Type B pancreatic cell (in vitro differentiated cells): ENCODE results near the gene PGM2L1. TPM values are rescaled to one million over a fixed set of nuclear protein-coding genes. Genes with fewer than 3 reads are reported as not detected.
"Not testable (repeated sequence)": the region's sequence is repeated elsewhere in the genome, so short reads cannot be mapped to it uniquely, and the experiment has no call there.

ENCODE experiments used
- DNase-seq: peaks from one replicate; pipeline ENCODE4 v3.0.0; 2021; ENCODE audit warnings: mixed read lengths; ENCODE audit not compliant: unreplicated experiment; ENCODE audit errors: extremely low spot score
- H3K27ac Mint-ChIP-seq: 2 replicates; pipeline ENCODE4 v1.8.0; 2021; ENCODE audit warnings: mild to moderate bottlenecking, mixed read lengths
- H3K27me3 Mint-ChIP-seq: 2 replicates; pipeline ENCODE4 v1.8.0; 2021; ENCODE audit warnings: mixed read lengths
- H3K36me3 Mint-ChIP-seq: 2 replicates; pipeline ENCODE4 v1.8.0; 2021; ENCODE audit warnings: mixed read lengths
- H3K4me1 Mint-ChIP-seq: one replicate; pipeline ENCODE4 v1.8.0; 2021; ENCODE audit warnings: mixed read lengths; ENCODE audit not compliant: unreplicated experiment
- H3K4me3 Mint-ChIP-seq: 2 replicates; pipeline ENCODE4 v1.8.0; 2021; ENCODE audit warnings: mild to moderate bottlenecking, mixed read lengths
- H3K9me3 Mint-ChIP-seq: 2 replicates; pipeline ENCODE4 v1.8.0; 2021; ENCODE audit warnings: mixed read lengths
- total RNA-seq: library from RNA; stranded (reverse); gene quantifications from 2 replicates; pipeline ENCODE4 v1.2.1, GENCODE V29; 2021; ENCODE audit warnings: low replicate concordance
- TF ChIP-seq, protein P1 (sequence below): fragments of 200-600 bp; sonication (generic); conservative IDR thresholded peaks from 2 replicates; pipeline ENCODE4 v1.5.0; 2021; ENCODE audit warnings: antibody characterized with exemption, mild to moderate bottlenecking

The PGM2L1 gene
- total RNA-seq, 1 donor from 2014 or later, result 10.3 TPM

GRCh38 chr11:74332291-74332690, 65.9 kb downstream of the PGM2L1 start:
- no peak overlapping the region for H3K27ac Mint-ChIP-seq
- no peak for DNase-seq
- H3K4me3 Mint-ChIP-seq, result no peak overlapping the region
- H3K27me3 Mint-ChIP-seq, result no peaks in the 10 kb centered on the region
- no peaks in the 10 kb centered on the region for H3K9me3 Mint-ChIP-seq
- TF ChIP-seq, protein P1, sequence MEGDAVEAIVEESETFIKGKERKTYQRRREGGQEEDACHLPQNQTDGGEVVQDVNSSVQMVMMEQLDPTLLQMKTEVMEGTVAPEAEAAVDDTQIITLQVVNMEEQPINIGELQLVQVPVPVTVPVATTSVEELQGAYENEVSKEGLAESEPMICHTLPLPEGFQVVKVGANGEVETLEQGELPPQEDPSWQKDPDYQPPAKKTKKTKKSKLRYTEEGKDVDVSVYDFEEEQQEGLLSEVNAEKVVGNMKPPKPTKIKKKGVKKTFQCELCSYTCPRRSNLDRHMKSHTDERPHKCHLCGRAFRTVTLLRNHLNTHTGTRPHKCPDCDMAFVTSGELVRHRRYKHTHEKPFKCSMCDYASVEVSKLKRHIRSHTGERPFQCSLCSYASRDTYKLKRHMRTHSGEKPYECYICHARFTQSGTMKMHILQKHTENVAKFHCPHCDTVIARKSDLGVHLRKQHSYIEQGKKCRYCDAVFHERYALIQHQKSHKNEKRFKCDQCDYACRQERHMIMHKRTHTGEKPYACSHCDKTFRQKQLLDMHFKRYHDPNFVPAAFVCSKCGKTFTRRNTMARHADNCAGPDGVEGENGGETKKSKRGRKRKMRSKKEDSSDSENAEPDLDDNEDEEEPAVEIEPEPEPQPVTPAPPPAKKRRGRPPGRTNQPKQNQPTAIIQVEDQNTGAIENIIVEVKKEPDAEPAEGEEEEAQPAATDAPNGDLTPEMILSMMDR, result no peak
- peaks cover 4% of the 10 kb centered on the region for H3K36me3 Mint-ChIP-seq
- no peaks in the 10 kb centered on the region for H3K4me1 Mint-ChIP-seq

DNA sequence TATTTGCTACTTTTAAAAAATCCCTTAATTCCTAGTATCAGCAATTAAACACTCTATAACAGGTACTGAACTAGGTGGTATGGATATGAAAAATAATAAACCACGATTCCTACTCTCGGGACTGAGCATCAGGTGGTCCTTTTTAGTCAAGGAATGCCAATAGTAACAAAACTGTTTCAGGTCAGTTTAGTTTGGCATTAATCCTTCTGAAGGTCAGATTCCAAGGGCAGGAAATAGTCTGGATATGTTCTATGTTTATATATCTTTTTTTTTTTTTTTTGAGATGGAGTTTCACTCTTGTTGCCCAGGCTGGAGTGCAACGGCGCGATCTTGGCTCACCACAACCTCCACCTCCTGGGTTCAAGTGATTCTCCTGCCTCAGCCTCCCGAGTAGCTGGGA, 67.2 kb downstream of the PGM2L1 start:
- H3K9me3 Mint-ChIP-seq, H3K27me3 Mint-ChIP-seq, H3K4me3 Mint-ChIP-seq, H3K4me1 Mint-ChIP-seq, DNase-seq, H3K27ac Mint-ChIP-seq, H3K36me3 Mint-ChIP-seq: not testable (repeated sequence)

DNA sequence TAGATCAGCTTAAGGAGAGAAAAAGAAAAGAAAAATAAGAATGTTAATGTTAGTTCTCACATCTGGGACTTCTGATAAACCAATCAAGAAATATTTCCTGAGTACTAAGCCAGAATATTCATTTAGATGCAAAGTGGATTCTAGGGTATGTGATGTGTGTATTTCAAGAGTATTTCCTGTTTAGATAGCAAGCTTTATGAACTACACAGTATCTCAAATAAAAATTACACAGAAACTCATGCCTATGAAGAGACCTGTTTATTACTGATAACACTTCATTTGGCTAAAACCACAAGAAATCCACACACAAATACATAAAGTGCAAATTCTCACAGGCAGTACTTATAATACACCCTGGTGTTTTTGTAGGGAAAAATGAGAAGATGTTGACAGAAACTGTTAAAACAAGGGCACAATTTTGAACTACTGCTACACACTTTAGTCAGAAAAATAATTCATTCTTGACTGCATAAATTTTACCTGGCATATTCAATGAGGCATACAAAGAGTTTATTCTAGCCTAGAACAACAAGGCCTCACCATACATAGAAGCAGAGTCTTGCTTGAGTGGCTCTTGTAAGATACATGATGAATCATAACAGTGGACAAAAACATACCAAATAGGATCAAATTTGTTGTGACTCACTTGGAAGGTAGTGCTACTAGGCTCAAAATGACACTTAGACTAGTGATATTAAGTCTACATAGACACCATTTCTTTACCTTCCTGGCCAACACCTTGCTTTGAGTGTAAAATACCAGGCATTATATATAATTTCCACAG, 68.0 kb downstream of the PGM2L1 start:
- no peaks in the 10 kb centered on the region for H3K27me3 Mint-ChIP-seq
- TF ChIP-seq, protein P1, result no peak
- no peak overlapping the region for H3K4me3 Mint-ChIP-seq
- H3K9me3 Mint-ChIP-seq, result no peaks in the 10 kb centered on the region
- H3K36me3 Mint-ChIP-seq, result no peaks in the 10 kb centered on the region
- no peak overlapping the region for H3K27ac Mint-ChIP-seq
- H3K4me1 Mint-ChIP-seq, result peaks cover 7% of the 10 kb centered on the region
- no peak for DNase-seq

DNA sequence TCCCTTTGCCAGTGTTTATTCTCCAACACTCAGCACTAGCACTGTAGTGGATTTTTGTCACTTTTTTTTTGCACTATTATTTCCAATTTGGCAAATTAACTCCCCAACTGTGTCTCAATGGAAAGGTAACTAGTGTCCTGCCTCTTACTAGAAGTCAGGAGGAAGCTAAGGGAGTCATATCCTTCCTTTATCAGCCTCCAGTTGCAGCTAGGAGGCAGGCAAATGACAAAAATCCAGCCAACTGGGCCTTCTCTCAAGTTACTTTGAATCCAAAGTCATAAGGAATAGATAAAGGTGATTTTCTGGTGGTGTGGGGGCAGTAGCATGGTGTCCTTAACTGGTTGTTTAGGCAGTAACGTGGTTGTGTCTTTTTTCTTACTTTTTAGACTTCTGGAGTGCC, 71.2 kb downstream of the PGM2L1 start:
- no peak for DNase-seq
- H3K9me3 Mint-ChIP-seq, result no peaks in the 10 kb centered on the region
- TF ChIP-seq, protein P1, result no peak
- H3K27ac Mint-ChIP-seq, result no peak overlapping the region
- no peak overlapping the region for H3K4me3 Mint-ChIP-seq
- peaks cover 7% of the 10 kb centered on the region for H3K4me1 Mint-ChIP-seq
- H3K36me3 Mint-ChIP-seq, result no peaks in the 10 kb centered on the region
- H3K27me3 Mint-ChIP-seq, result peaks cover 1% of the 10 kb centered on the region

- Mint-ChIP-seq H3K4me3 (no peak overlapping the region), H3K9me3 (no peaks in the 10 kb centered on the region), H3K27me3 (peaks cover 5% of the 10 kb centered on the region), H3K4me1 (peaks cover 7% of the 10 kb centered on the region), H3K27ac (no peak overlapping the region), H3K36me3 (no peaks in the 10 kb centered on the region)
- TF ChIP-seq, protein P1, result no peak
- no peak for DNase-seq
Measured at GRCh38 chr11:74326665-74327064, 71.6 kb downstream of the PGM2L1 start.

DNA sequence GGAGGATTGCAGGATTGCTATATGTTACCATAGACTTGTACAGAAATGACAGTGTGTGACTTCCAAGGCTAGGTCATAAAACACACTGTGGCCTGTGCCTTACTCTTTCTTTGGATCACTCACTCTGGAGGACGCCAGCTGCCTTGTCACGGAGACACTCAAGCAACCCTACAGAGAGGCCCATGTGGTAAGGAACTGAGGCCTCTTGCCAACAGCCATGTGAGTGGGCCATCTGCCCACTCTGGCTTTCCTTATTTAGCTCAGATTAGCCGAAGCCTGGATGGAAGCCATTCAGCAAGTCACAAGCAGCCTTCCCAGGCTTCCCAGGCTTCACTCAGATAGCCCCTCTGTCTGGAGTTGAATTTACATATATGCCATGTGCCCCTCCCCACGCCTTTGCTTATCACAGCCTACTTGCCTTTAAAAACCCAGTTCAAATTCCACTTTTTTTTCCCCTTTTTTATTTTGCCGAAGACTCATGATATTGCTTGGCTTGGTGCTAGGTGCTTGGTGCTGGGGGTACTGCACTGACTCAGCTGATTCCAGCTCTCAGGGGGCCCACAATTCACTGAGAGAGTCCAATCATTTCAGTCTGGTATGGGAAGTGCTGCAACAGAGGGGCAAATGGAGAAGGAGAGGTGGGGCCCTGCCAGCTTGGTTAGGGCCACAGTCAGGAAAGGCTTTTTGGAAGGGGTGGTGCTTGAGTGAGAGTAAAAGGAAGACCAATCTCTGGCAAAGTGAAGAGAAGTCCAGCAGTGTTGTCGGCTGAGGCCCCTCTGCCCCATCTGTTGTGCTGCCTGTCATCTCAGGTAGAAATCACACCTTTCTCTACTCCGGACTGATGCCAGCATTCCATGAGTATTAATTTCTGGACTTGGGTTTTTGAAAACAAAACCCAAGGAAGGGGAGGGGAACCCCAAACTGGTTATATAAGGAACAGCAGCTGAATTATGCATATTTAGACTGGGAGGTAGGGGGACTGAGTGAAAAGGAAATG, 72.3 kb downstream of the PGM2L1 start:
- H3K4me1 Mint-ChIP-seq, result peaks cover 7% of the 10 kb centered on the region
- TF ChIP-seq, protein P1, result no peak
- H3K9me3 Mint-ChIP-seq, result no peaks in the 10 kb centered on the region
- H3K4me3 Mint-ChIP-seq, result no peak overlapping the region
- H3K27me3 Mint-ChIP-seq, result peaks cover 6% of the 10 kb centered on the region
- no peak for DNase-seq
- H3K27ac Mint-ChIP-seq, result no peak overlapping the region
- no peaks in the 10 kb centered on the region for H3K36me3 Mint-ChIP-seq
